ENCODE results near the gene PDE4C.

PDE4C gene

DNA sequence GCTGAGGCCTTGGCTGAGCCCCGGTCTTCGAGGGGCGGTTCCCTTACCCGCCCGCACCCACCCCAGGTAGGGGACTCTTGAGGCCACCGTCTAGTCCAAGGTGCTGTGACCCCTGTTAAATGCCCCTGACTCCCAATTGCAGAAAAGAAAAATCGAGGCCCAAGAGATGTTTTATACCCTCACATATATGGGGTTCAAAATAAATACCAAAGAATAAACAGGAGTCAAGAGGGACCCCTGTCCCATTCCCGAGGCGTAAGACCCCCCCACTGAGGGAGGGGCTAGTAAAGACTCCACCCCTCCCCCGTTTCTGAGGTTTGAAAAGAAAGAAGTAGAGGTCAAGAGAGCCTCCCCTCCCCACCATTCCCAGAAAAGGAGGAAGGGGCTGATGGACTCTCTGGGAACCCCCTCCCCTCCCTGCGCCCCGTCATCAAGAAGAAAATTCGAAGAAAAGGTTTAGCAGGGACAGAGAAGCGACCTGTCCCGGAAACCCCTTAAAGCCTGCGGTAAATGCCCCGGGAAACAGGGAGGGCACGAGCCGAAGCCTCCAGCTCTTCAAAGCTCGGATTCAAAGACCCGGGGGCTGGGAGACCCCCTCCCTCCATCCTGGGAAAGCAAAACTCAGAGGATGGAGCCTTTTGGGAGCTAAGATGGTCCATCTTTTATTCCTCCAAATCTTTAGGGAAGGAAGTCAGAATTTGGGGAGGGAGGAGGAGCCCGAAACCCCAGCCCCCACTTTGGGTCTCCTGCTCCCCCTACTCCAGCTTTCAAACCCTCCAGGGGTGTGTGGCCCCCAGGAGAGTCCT is 21.6 kb downstream of the PDE4C start:
- H3K36me3 ChIP-seq, result no peaks in the 10 kb centered on the region
- H3K4me3 ChIP-seq (ENCODE audit: low read depth in 1 of 2, low read length in 1 of 2), result peak overlapping the region; percentile 79
- peaks cover 24 to 26% of the 10 kb centered on the region in 2 experiments for H3K4me1 ChIP-seq (ENCODE audit: control insufficient read depth in 1 of 2, insufficient read depth in 1 of 2, low read depth in 1 of 2, low read length in 1 of 2)
- no peaks in the 10 kb centered on the region for H3K9me3 ChIP-seq
- TF ChIP-seq, protein P1, sequence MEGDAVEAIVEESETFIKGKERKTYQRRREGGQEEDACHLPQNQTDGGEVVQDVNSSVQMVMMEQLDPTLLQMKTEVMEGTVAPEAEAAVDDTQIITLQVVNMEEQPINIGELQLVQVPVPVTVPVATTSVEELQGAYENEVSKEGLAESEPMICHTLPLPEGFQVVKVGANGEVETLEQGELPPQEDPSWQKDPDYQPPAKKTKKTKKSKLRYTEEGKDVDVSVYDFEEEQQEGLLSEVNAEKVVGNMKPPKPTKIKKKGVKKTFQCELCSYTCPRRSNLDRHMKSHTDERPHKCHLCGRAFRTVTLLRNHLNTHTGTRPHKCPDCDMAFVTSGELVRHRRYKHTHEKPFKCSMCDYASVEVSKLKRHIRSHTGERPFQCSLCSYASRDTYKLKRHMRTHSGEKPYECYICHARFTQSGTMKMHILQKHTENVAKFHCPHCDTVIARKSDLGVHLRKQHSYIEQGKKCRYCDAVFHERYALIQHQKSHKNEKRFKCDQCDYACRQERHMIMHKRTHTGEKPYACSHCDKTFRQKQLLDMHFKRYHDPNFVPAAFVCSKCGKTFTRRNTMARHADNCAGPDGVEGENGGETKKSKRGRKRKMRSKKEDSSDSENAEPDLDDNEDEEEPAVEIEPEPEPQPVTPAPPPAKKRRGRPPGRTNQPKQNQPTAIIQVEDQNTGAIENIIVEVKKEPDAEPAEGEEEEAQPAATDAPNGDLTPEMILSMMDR (IDR thresholded peaks at IDR 0.05), result no peak
- peaks cover 70% of the 10 kb centered on the region for H3K27me3 ChIP-seq
- H3K27ac ChIP-seq, result peak overlapping the region; percentile 67

DNA sequence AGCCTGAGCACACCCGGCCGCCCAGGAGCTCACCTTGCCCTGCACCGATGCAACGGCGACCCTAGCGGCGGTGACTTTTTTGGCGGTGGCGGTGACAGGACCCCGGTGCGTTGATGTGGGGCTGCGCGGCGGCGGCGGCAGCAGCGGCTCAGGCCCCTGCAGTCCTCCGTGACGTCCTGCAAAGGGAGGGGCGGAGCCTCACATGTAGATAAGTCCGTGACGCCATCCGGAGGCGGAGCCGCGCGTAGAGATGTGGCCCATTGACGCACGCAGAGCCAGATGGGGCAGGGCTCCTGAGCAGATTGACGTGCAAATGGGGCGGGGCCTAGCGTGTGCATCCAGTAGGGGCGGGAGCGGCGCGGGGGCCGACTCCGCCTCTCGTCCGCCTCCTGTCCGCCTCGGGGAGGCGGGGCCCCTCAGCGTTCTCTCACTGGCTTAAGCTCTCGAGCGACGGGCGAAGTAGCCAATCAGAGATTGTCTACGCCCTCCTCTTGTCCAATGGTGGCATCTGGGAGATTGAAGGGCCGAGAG is 22.3 kb downstream of the PDE4C start, which contains the start of gene RAB3A:
TSS of gene RAB3A (minus strand) at position 180 of the 531 bp plus-strand sequence. CDS start 1,302 bp downstream, outside the sequence.
- peak within 1 kb of the TSS; percentile 67 for H3K27ac ChIP-seq

DNA sequence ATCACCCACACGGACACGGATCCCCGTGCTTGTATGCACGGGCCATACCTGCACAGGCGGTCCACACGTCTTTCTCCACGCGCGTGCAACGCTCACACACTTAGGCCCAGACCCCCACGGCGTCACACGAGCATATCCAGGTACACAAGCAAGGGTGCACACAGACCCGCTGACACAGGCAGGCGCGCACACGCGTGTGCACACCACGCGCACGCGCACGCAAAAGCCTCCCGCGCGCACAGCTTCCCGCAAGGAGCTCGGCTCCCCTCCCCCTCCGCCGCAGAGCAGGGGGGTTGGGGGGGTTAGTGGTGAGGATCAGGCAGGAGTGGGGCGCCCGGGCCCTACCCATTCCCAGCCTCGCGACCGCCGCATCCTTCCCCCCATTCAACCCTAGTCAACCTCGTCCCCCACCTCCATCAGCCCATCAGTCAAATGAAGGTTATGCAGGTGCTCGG is 22.8 kb downstream of the PDE4C start:
- Histone ChIP-seq H3K36me3 (no peaks in the 10 kb centered on the region), H3K27ac (peak overlapping the region; percentile 67), H3K27me3 (peaks cover 58% of the 10 kb centered on the region), H3K9me3 (no peaks in the 10 kb centered on the region), H3K4me3 (ENCODE audit: low read depth in 1 of 2, low read length in 1 of 2) (peak overlapping the region; percentile 79), H3K4me1 (ENCODE audit: control insufficient read depth in 1 of 2, insufficient read depth in 1 of 2, low read depth in 1 of 2, low read length in 1 of 2) (peaks cover 24 to 26% of the 10 kb centered on the region in 2 experiments)
- TF ChIP-seq, protein P1 (IDR thresholded peaks at IDR 0.05), result no peak

More for the DNA sequence above, 22.3 kb downstream of the PDE4C start, which contains the start of gene RAB3A:
- Histone ChIP-seq H3K9me3 (no peaks in the 10 kb centered on the region), H3K4me3 (ENCODE audit: low read depth in 1 of 2, low read length in 1 of 2) (peak within 1 kb of the TSS; percentile 79), H3K27me3 (peaks cover 63% of the 10 kb centered on the region), H3K4me1 (ENCODE audit: control insufficient read depth in 1 of 2, insufficient read depth in 1 of 2, low read depth in 1 of 2, low read length in 1 of 2) (peaks cover 24 to 26% of the 10 kb centered on the region in 2 experiments), H3K36me3 (no peaks in the 10 kb centered on the region)
- TF ChIP-seq, protein P1 (IDR thresholded peaks at IDR 0.05), result peak; percentile 68

DNA sequence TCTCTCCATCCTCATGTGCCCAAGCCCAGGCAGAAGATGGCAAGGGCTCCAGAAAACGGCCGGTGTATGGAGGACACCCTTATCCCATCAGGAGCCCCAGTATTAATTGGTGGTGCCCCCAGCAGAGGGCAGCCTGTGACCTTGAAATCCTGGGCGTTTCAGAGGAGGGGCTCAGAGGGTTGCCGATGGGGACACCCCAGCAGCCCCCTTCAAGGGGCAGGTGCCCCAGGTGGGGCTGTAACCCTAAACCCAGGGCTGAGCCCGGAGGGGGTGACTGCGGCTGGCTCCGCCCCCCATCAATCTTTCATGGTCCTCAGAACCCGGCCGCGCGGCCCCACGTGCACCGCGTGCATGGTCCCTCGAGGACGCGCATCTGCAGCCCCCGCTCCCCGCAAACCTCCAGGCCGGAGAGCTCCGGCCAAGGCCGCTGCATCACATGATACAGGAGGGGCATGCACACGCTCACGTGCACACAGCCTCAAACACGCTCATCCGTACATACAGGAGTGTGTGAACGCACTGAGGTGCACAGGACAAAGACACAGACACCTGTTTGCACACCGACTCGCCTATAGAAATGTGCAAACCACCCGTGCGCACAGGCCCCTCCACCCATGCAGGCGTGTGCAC is 23.3 kb downstream of the PDE4C start:
- Histone ChIP-seq H3K27ac (peak overlapping the region; percentile 67), H3K4me1 (ENCODE audit: control insufficient read depth in 1 of 2, insufficient read depth in 1 of 2, low read depth in 1 of 2, low read length in 1 of 2) (peaks cover 24 to 26% of the 10 kb centered on the region in 2 experiments), H3K27me3 (peaks cover 53% of the 10 kb centered on the region), H3K9me3 (no peaks in the 10 kb centered on the region), H3K4me3 (ENCODE audit: low read depth in 1 of 2, low read length in 1 of 2) (peak overlapping the region; percentile 79), H3K36me3 (no peaks in the 10 kb centered on the region)
- TF ChIP-seq, protein P1 (IDR thresholded peaks at IDR 0.05), result no peak

DNA sequence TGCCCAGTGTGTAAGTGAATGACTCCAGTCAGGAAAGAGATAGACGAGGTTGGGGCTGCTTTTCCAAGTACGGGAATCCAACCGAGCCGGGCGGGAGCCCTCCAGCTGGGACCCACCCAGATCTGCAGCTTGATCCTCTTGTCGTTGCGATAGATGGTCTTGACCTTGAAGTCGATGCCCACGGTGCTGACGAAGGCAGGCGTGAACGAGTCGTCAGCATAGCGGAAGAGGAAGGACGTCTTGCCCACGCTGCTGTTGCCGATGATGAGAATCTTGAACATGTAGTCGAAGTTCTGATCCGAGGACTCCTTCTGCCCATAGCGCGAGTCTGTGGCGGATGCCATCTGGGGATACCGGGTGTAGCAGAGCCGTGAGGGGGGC is 23.9 kb downstream of the PDE4C start:
- TF ChIP-seq, protein P1 (IDR thresholded peaks at IDR 0.05), result no peak
- Histone ChIP-seq H3K36me3 (peaks cover 1% of the 10 kb centered on the region), H3K27me3 (peaks cover 48% of the 10 kb centered on the region), H3K27ac (no peak overlapping the region), H3K4me1 (ENCODE audit: control insufficient read depth in 1 of 2, insufficient read depth in 1 of 2, low read depth in 1 of 2, low read length in 1 of 2) (peaks cover 24 to 26% of the 10 kb centered on the region in 2 experiments), H3K4me3 (ENCODE audit: low read depth in 1 of 2, low read length in 1 of 2) (peak overlapping the region in 1 of 2 experiments; percentile 79), H3K9me3 (no peaks in the 10 kb centered on the region)
